Esophagus (tissue), 2 donors: ENCODE measurements around the gene RAB36. TPM values are rescaled to one million over a fixed set of nuclear protein-coding genes. Genes with fewer than 3 reads are reported as not detected.
A peak's percentile ranks its signal among the peaks of the same experiment; 100 is the strongest.

Experiments used
- H3K27ac ChIP-seq, 2 donors: one replicate each; pipeline ENCODE4 v1.5.1; 2013; ENCODE audit warnings: low read depth in 2 of 2, mild to moderate bottlenecking in 2 of 2, inconsistent platforms in 1 of 2, low read length in 1 of 2, moderate library complexity in 1 of 2
- H3K27me3 ChIP-seq, 2 donors: one replicate each; pipeline ENCODE4 v1.6.1; 2013; ENCODE audit warnings: low read length in 2 of 2, control low read depth in 1 of 2, mild to moderate bottlenecking in 1 of 2; ENCODE audit not compliant: insufficient read depth in 2 of 2, control insufficient read depth in 1 of 2
- H3K36me3 ChIP-seq, 2 donors: one replicate each; pipeline ENCODE4 v1.6.1; 2013; ENCODE audit warnings: low read length in 1 of 2; ENCODE audit not compliant: control insufficient read depth in 2 of 2, insufficient read depth in 2 of 2
- H3K4me1 ChIP-seq, 2 donors: one replicate each; pipeline ENCODE4 v1.6.1; 2013; ENCODE audit warnings: low read length in 1 of 2; ENCODE audit not compliant: control insufficient read depth in 2 of 2, insufficient read depth in 2 of 2
- H3K4me3 ChIP-seq, 2 donors: one replicate each; pipeline ENCODE4 v1.5.1; 2013; ENCODE audit warnings: low read length in 2 of 2, mild to moderate bottlenecking in 2 of 2, low read depth in 1 of 2, moderate library complexity in 1 of 2
- H3K9me3 ChIP-seq, 2 donors: one replicate each; pipeline ENCODE4 v1.6.1; 2013; ENCODE audit warnings: mild to moderate bottlenecking in 2 of 2, low read depth in 1 of 2, low read length in 1 of 2, moderate library complexity in 1 of 2; ENCODE audit not compliant: control insufficient read depth in 2 of 2, insufficient read depth in 1 of 2
- WGBS, 2 donors: extraction: QIAGEN DNeasy Blood & Tissue Kit; methylation state at CpG; one replicate each; pipeline ENCODE4 v1.1.7; 2013; 5-methylcytosine and 5-hydroxymethylcytosine counted together
- polyA plus RNA-seq, 2 donors: library from polyadenylated mRNA; stranded (reverse); fragments of 200-250 nt; gene quantifications; one replicate each; pipeline ENCODE4 v1.2.3, GENCODE V29; 2013
- donor health status: healthy with polysubstance abuse.
- donor health status: Bipolar disorder and iron deficiency.

Gene RAB36
- polyA plus RNA-seq, 2 donors: 1.6 to 1.7 TPM

- Histone ChIP-seq H3K27me3 (no peaks in the 10 kb centered on the region), H3K36me3 (peaks cover 0 to 7% of the 10 kb centered on the region in 2 donors), H3K4me3 (no peak overlapping the region), H3K27ac (no peak overlapping the region), H3K4me1 (peaks cover 0 to 16% of the 10 kb centered on the region in 2 donors), H3K9me3 (no peaks in the 10 kb centered on the region)
- 53 to 72% methylated on average over 4 of the region's 4 CpGs for WGBS, 2 donors
Measured at GRCh38 chr22:23187211-23187610, 41.9 kb downstream of the RAB36 start.

GRCh38 chr22:23187871-23188700 lies 42.8 kb downstream of the RAB36 start:
- no peak overlapping the region for H3K27ac ChIP-seq

GRCh38 chr22:23190526-23190925 lies 45.2 kb downstream of the RAB36 start:
- Histone ChIP-seq H3K27me3 (no peaks in the 10 kb centered on the region), H3K4me3 (no peak overlapping the region), H3K27ac (no peak overlapping the region), H3K36me3 (peaks cover 0 to 7% of the 10 kb centered on the region in 2 donors), H3K4me1 (peaks cover 8 to 15% of the 10 kb centered on the region in 2 donors), H3K9me3 (no peaks in the 10 kb centered on the region)
- WGBS, 2 donors: 91 to 92% methylated on average over 9 of the region's 9 CpGs

More at GRCh38 chr22:23187871-23188700, 42.8 kb downstream of the RAB36 start:
- Histone ChIP-seq H3K9me3 (no peaks in the 10 kb centered on the region), H3K4me3 (no peak overlapping the region), H3K4me1 (peaks cover 5 to 15% of the 10 kb centered on the region in 2 donors), H3K36me3 (peaks cover 0 to 7% of the 10 kb centered on the region in 2 donors), H3K27me3 (no peaks in the 10 kb centered on the region)
- WGBS, 2 donors: 78 to 82% methylated on average over 7 of the region's 7 CpGs

GRCh38 chr22:23192133-23192532 lies 46.9 kb downstream of the RAB36 start:
- Histone ChIP-seq H3K27me3 (no peaks in the 10 kb centered on the region), H3K4me1 (peaks cover 8 to 15% of the 10 kb centered on the region in 2 donors), H3K27ac (peak overlapping the region in 1 of 2 donors; percentile 56), H3K36me3 (peaks cover 0 to 7% of the 10 kb centered on the region in 2 donors), H3K4me3 (no peak overlapping the region), H3K9me3 (no peaks in the 10 kb centered on the region)
- WGBS, 2 donors: 54 to 56% methylated on average over 5 of the region's 5 CpGs

GRCh38 chr22:23192558-23192957 lies 47.3 kb downstream of the RAB36 start:
- H3K27me3 ChIP-seq: no peaks in the 10 kb centered on the region
- H3K27ac ChIP-seq: peak overlapping the region in 1 of 2 donors; percentile 56
- peaks cover 0 to 7% of the 10 kb centered on the region in 2 donors for H3K36me3 ChIP-seq
- no peak overlapping the region for H3K4me3 ChIP-seq
- H3K9me3 ChIP-seq: no peaks in the 10 kb centered on the region
- WGBS, 2 donors: 82 to 94% methylated on average over 4 of the region's 4 CpGs
- H3K4me1 ChIP-seq: peaks cover 8 to 15% of the 10 kb centered on the region in 2 donors

GRCh38 chr22:23193196-23193827 lies 48.0 kb downstream of the RAB36 start:
- Histone ChIP-seq H3K4me3 (no peak overlapping the region), H3K4me1 (peaks cover 8 to 13% of the 10 kb centered on the region in 2 donors), H3K36me3 (peaks cover 0 to 1% of the 10 kb centered on the region in 2 donors), H3K9me3 (no peaks in the 10 kb centered on the region), H3K27ac (peak overlapping the region in 1 of 2 donors; percentile 47), H3K27me3 (no peaks in the 10 kb centered on the region)
- 83% methylated on average over 5 of the region's 5 CpGs for WGBS, 2 donors

- H3K9me3 ChIP-seq: no peaks in the 10 kb centered on the region
- H3K4me3 ChIP-seq: no peak overlapping the region
- peaks cover 8 to 12% of the 10 kb centered on the region in 2 donors for H3K4me1 ChIP-seq
- H3K36me3 ChIP-seq: peaks cover 0 to 4% of the 10 kb centered on the region in 2 donors
- WGBS, 2 donors: 59 to 68% methylated on average over 5 of the region's 5 CpGs
- H3K27ac ChIP-seq: peak overlapping the region in 1 of 2 donors; percentile 47
- no peaks in the 10 kb centered on the region for H3K27me3 ChIP-seq
Measured at GRCh38 chr22:23193882-23194281, 48.6 kb downstream of the RAB36 start.

GRCh38 chr22:23196165-23196564 lies 50.9 kb downstream of the RAB36 start:
- no peaks in the 10 kb centered on the region for H3K27me3 ChIP-seq
- H3K36me3 ChIP-seq: peaks cover 0 to 11% of the 10 kb centered on the region in 2 donors
- no peak overlapping the region for H3K4me3 ChIP-seq
- no peaks in the 10 kb centered on the region for H3K9me3 ChIP-seq
- 76 to 87% methylated on average over 11 of the region's 11 CpGs for WGBS, 2 donors
- peaks cover 14% of the 10 kb centered on the region in 2 donors for H3K4me1 ChIP-seq
- H3K27ac ChIP-seq: no peak overlapping the region

GRCh38 chr22:23197836-23198235 lies 52.6 kb downstream of the RAB36 start:
- no peaks in the 10 kb centered on the region for H3K27me3 ChIP-seq
- H3K9me3 ChIP-seq: no peaks in the 10 kb centered on the region
- 93 to 95% methylated on average over 8 of the region's 8 CpGs for WGBS, 2 donors
- H3K36me3 ChIP-seq: peaks cover 0 to 11% of the 10 kb centered on the region in 2 donors
- H3K4me1 ChIP-seq: peaks cover 6 to 10% of the 10 kb centered on the region in 2 donors
- no peak overlapping the region for H3K4me3 ChIP-seq
- no peak overlapping the region for H3K27ac ChIP-seq
